HEK293 (cell line): ENCODE data around the gene ANGPT4.

Experiments used
- CTCF ChIA-PET: fragments of 350-600 bp; formaldehyde crosslinking; extraction: SDS; loops from one replicate; lab custom pipeline; 2021; ENCODE audit warnings: antibody characterized with exemption; lab: Yijun Ruan, JAX
- POLR2A ChIA-PET: fragments of 300-600 bp; formaldehyde crosslinking; extraction: SDS; loops from one replicate; lab custom pipeline; 2020; ENCODE audit warnings: antibody characterized with exemption, inconsistent platforms; lab: Yijun Ruan, JAX
- H3K27ac ChIP-seq: fragments of 200-500 bp; sonication (Bioruptor generic); 2 replicates; pipeline ENCODE4 v1.5.1; 2014; ENCODE audit warnings: low read depth, low read length, control low read depth, inconsistent platforms; ENCODE audit errors: extremely low read depth
- H3K36me3 ChIP-seq, 2 experiments: fragments of 200-500 bp in 1 of 2; sonication (Bioruptor generic) in 1 of 2; 1 replicate in 1 of 2; 2 replicates in 1 of 2; pipeline ENCODE4 v1.5.1; 2014 to 2017; ENCODE audit warnings: inconsistent platforms in 2 of 2, low read length in 2 of 2; ENCODE audit not compliant: control insufficient read depth in 2 of 2, insufficient read depth in 1 of 2
- H3K4me1 ChIP-seq: fragments of 200-500 bp; sonication (Bioruptor generic); 2 replicates; pipeline ENCODE4 v1.5.1; 2014; ENCODE audit warnings: mild to moderate bottlenecking, low read length, inconsistent platforms; ENCODE audit not compliant: control insufficient read depth, insufficient read depth
- H3K4me3 ChIP-seq: 2 replicates; pipeline ENCODE4 v1.5.1; 2011; ENCODE audit warnings: low read depth, mild to moderate bottlenecking, control low read depth, low read length, moderate library complexity
- H3K9me3 ChIP-seq: fragments of 200-500 bp; sonication (Bioruptor generic); 2 replicates; pipeline ENCODE4 v1.5.1; 2014; ENCODE audit warnings: low read depth, low read length, inconsistent platforms; ENCODE audit not compliant: control insufficient read depth, insufficient read depth
- BCL11A ChIP-seq: fragments of 450-650 bp; formaldehyde crosslinking; IDR thresholded peaks from 2 replicates; pipeline ENCODE4 v1.5.1; 2016; ENCODE audit warnings: low read depth, missing biosample characterization, missing genetic modification characterization
- GLI2 ChIP-seq: fragments of 450-650 bp; formaldehyde crosslinking; IDR thresholded peaks from 2 replicates; pipeline ENCODE4; 2017; ENCODE audit warnings: missing biosample characterization, missing genetic modification characterization, low read depth, borderline replicate concordance
- GLIS1 ChIP-seq: fragments of 450-650 bp; formaldehyde crosslinking; IDR thresholded peaks from 2 replicates; pipeline ENCODE4 v1.5.1; 2016; ENCODE audit warnings: missing biosample characterization, missing genetic modification characterization
- PATZ1 ChIP-seq: fragments of 450-650 bp; formaldehyde crosslinking; IDR thresholded peaks from 2 replicates; pipeline ENCODE4 v1.5.1; 2016; ENCODE audit warnings: missing biosample characterization, missing genetic modification characterization
- PRDM6 ChIP-seq: fragments of 450-650 bp; formaldehyde crosslinking; IDR thresholded peaks from 2 replicates; pipeline ENCODE4 v1.5.1; 2017; ENCODE audit warnings: missing biosample characterization, missing genetic modification characterization
- SCRT2 ChIP-seq: fragments of 450-650 bp; formaldehyde crosslinking; IDR thresholded peaks from 2 replicates; pipeline ENCODE4 v1.5.1; 2016; ENCODE audit warnings: missing biosample characterization, missing genetic modification characterization
- ZBTB49 ChIP-seq: fragments of 450-650 bp; formaldehyde crosslinking; IDR thresholded peaks from 2 replicates; pipeline ENCODE4 v1.5.1; 2016; ENCODE audit warnings: missing biosample characterization, missing genetic modification characterization, low read depth
- ZNF146 ChIP-seq: fragments of 450-650 bp; formaldehyde crosslinking; IDR thresholded peaks from 2 replicates; pipeline ENCODE4 v1.5.1; 2016; ENCODE audit warnings: missing biosample characterization, missing genetic modification characterization
- ZNF169 ChIP-seq: fragments of 450-650 bp; formaldehyde crosslinking; IDR thresholded peaks from 2 replicates; pipeline ENCODE4 v1.5.1; 2016; ENCODE audit warnings: missing biosample characterization, missing genetic modification characterization
- ZNF302 ChIP-seq: fragments of 450-650 bp; formaldehyde crosslinking; IDR thresholded peaks from 2 replicates; pipeline ENCODE4 v1.5.1; 2016; ENCODE audit warnings: missing biosample characterization, missing genetic modification characterization, low read depth
- ZNF341 ChIP-seq: fragments of 450-650 bp; formaldehyde crosslinking; IDR thresholded peaks from 2 replicates; pipeline ENCODE4; 2016; ENCODE audit warnings: low read depth, missing biosample characterization, missing genetic modification characterization
- ZNF416 ChIP-seq: fragments of 450-650 bp; formaldehyde crosslinking; IDR thresholded peaks from 2 replicates; pipeline ENCODE4 v1.5.1; 2016; ENCODE audit warnings: missing biosample characterization, missing genetic modification characterization
- ZNF529 ChIP-seq: fragments of 450-650 bp; formaldehyde crosslinking; IDR thresholded peaks from 2 replicates; pipeline ENCODE4 v1.5.1; 2017; ENCODE audit warnings: missing genetic modification characterization, missing biosample characterization; ENCODE audit not compliant: insufficient replicate concordance
- ZNF549 ChIP-seq: fragments of 450-650 bp; IDR thresholded peaks from 2 replicates; pipeline ENCODE4 v1.5.1; 2018; ENCODE audit warnings: missing biosample characterization, missing genetic modification characterization, mild to moderate bottlenecking, inconsistent platforms, moderate library complexity
- ZNF558 ChIP-seq: fragments of 450-650 bp; formaldehyde crosslinking; IDR thresholded peaks from 2 replicates; pipeline ENCODE4 v1.5.1; 2016; ENCODE audit warnings: missing biosample characterization, missing genetic modification characterization
- ZNF561 ChIP-seq: fragments of 450-650 bp; IDR thresholded peaks from 2 replicates; pipeline ENCODE4 v1.5.1; 2018; ENCODE audit warnings: missing biosample characterization, missing genetic modification characterization, borderline replicate concordance
- ZNF623 ChIP-seq: fragments of 450-650 bp; formaldehyde crosslinking; IDR thresholded peaks from 2 replicates; pipeline ENCODE4 v1.5.1; 2016; ENCODE audit warnings: missing biosample characterization, missing genetic modification characterization
- ZNF626 ChIP-seq: fragments of 450-650 bp; sonication (Bioruptor Pico); formaldehyde crosslinking; IDR thresholded peaks from 2 replicates; pipeline ENCODE4 v1.5.1; 2018; ENCODE audit warnings: missing biosample characterization, missing genetic modification characterization, inconsistent platforms
- ZNF707 ChIP-seq: fragments of 450-650 bp; formaldehyde crosslinking; IDR thresholded peaks from 2 replicates; pipeline ENCODE4 v1.5.1; 2016; ENCODE audit warnings: missing biosample characterization, missing genetic modification characterization
- ZSCAN4 ChIP-seq: fragments of 450-650 bp; formaldehyde crosslinking; IDR thresholded peaks from 2 replicates; pipeline ENCODE4 v1.5.1; 2017; ENCODE audit warnings: missing biosample characterization, missing genetic modification characterization

ANGPT4 gene

GRCh38 chr20:871436-871835 lies 44.7 kb downstream of the ANGPT4 start:
- Histone ChIP-seq H3K4me1 (no peaks in the 10 kb centered on the region), H3K4me3 (no peak overlapping the region), H3K9me3 (no peaks in the 10 kb centered on the region), H3K36me3 (no peaks in the 10 kb centered on the region), H3K27ac (no peak overlapping the region)
- ChIA-PET CTCF (interaction anchor here (1.6 kb wide), 1 partner anchor 53 kb away, joined by 4 read pairs; no protein-coding TSS in a partner anchor), POLR2A (no interaction called here)
- no peak for TF ChIP-seq ZNF416 (tag by site-specific recombination)
- no peak for TF ChIP-seq ZNF169 (tag by site-specific recombination)
- no peak for TF ChIP-seq ZNF549
- TF ChIP-seq PRDM6 (tag by site-specific recombination) = no peak
- no peak for TF ChIP-seq PATZ1 (tag by site-specific recombination)
- no peak for TF ChIP-seq ZNF623 (tag by site-specific recombination)
- no peak for TF ChIP-seq ZBTB49 (tag by site-specific recombination)
- TF ChIP-seq ZSCAN4 = no peak

- Histone ChIP-seq H3K36me3 (no peaks in the 10 kb centered on the region), H3K9me3 (no peaks in the 10 kb centered on the region), H3K4me3 (no peak overlapping the region), H3K4me1 (no peaks in the 10 kb centered on the region), H3K27ac (no peak overlapping the region)
- ChIA-PET POLR2A (no interaction called here), CTCF (interaction anchor here (1.6 kb wide), 1 partner anchor 53 kb away, joined by 4 read pairs; no protein-coding TSS in a partner anchor)
- TF ChIP-seq ZNF561 (tag by site-specific recombination) (no peak), ZNF341 (tag by site-specific recombination) (no peak), SCRT2 (tag by site-specific recombination) (no peak), ZNF529 (no peak), ZNF558 (no peak), GLI2 (no peak), ZNF302 (tag by site-specific recombination) (no peak), BCL11A (tag by site-specific recombination) (no peak), PATZ1 (tag by site-specific recombination) (no peak), ZNF146 (tag by site-specific recombination) (no peak), ZNF626 (no peak), GLIS1 (tag by site-specific recombination) (no peak), ZNF707 (tag by site-specific recombination) (no peak), ZNF169 (tag by site-specific recombination) (no peak)
Observed at GRCh38 chr20:870758-871157, 45.4 kb downstream of the ANGPT4 start.
